Measurements from ENCODE around the gene SNX3.
"Not testable (repeated sequence)": the region's sequence is repeated elsewhere in the genome, so short reads cannot be mapped to it uniquely, and the experiment has no call there.

Gene SNX3

GRCh38 chr6:108260809-108261569, at the start of gene SNX3:
SNX3 (minus strand) TSS chr6:108261040; CDS start chr6:108260921, 119 bp downstream.
- peak; percentile 94 for DNase-seq

- no peak for DNase-seq
These were observed 49.0 kb upstream of the SNX3 start for GRCh38 chr6:108309844-108310243.

- not testable (repeated sequence) for DNase-seq
These were observed 47.8 kb upstream of the SNX3 start for GRCh38 chr6:108308641-108309040.

- no peak for DNase-seq
These were observed 43.8 kb upstream of the SNX3 start for GRCh38 chr6:108304646-108305045.

- DNase-seq: no peak
These were observed 41.5 kb upstream of the SNX3 start for GRCh38 chr6:108302386-108302785.

- DNase-seq: no peak
These were observed 34.8 kb upstream of the SNX3 start for GRCh38 chr6:108295676-108296075.

GRCh38 chr6:108294727-108295625, 34.1 kb upstream of the SNX3 start, which contains the start of gene AFG1L:
AFG1L (plus strand) TSS chr6:108295054; CDS start chr6:108295080, 26 bp downstream.
- DNase-seq: peak; percentile 93

- DNase-seq: no peak
These were observed 33.5 kb upstream of the SNX3 start for GRCh38 chr6:108294297-108294726.

GRCh38 chr6:108293527-108294296, 32.9 kb upstream of the SNX3 start:
- DNase-seq: no peak

- DNase-seq: not testable (repeated sequence)
These were observed 31.7 kb upstream of the SNX3 start for GRCh38 chr6:108292561-108292960.

GRCh38 chr6:108291091-108291490, 30.3 kb upstream of the SNX3 start:
- DNase-seq: no peak

GRCh38 chr6:108288742-108289141, 27.9 kb upstream of the SNX3 start:
- DNase-seq: no peak

- DNase-seq: no peak
These were observed 26.5 kb upstream of the SNX3 start for GRCh38 chr6:108287373-108287772.

- no peak for DNase-seq
These were observed 25.5 kb upstream of the SNX3 start for GRCh38 chr6:108286366-108286765.

- DNase-seq: no peak
These were observed 24.5 kb upstream of the SNX3 start for GRCh38 chr6:108285381-108285780.

- no peak for DNase-seq
These were observed 17.0 kb upstream of the SNX3 start for GRCh38 chr6:108277831-108278230.

GRCh38 chr6:108277295-108277694, 16.5 kb upstream of the SNX3 start:
- no peak for DNase-seq

- no peak for DNase-seq
These were observed 15.1 kb upstream of the SNX3 start for GRCh38 chr6:108275976-108276375.

- no peak for DNase-seq
These were observed 13.7 kb upstream of the SNX3 start for GRCh38 chr6:108274546-108274945.

- DNase-seq: not testable (repeated sequence)
These were observed 9.1 kb upstream of the SNX3 start for GRCh38 chr6:108269955-108270354.

GRCh38 chr6:108268845-108269244, 8.0 kb upstream of the SNX3 start:
- no peak for DNase-seq

- DNase-seq: no peak
These were observed 2.5 kb upstream of the SNX3 start for GRCh38 chr6:108263371-108263770.

Measured in stimulated activated CD4-positive, alpha-beta T cell treated with anti-CD3 and anti-CD28 coated beads, Interleukin-15, amount 100 ng/mL, for 24 hours (primary cell).